Tibial artery (tissue), 4 donors: ENCODE data around the gene KDM1A.

Experiments used
- DNase-seq, 2 donors: peaks; one replicate each; pipeline ENCODE4 v3.0.0-alpha.2; 2019
- H3K27ac ChIP-seq, 2 donors: fragments of 200-600 bp; sonication (generic) in 1 of 2; 1 replicate in 1 of 2; 2 replicates in 1 of 2; pipeline ENCODE4 v1.5.1; 2018 to 2019; ENCODE audit warnings: mild to moderate bottlenecking in 1 of 2
- H3K27me3 ChIP-seq, 2 donors: fragments of 200-600 bp; sonication (generic) in 1 of 2; one replicate each; pipeline versions ENCODE4 v1.5.1 to v1.6.0; 2016 to 2019
- H3K36me3 ChIP-seq, 3 donors: fragments of 200-600 bp; sonication (generic) in 2 of 3; one replicate each; pipeline ENCODE4 v1.5.1; 2016 to 2019; ENCODE audit warnings: mild to moderate bottlenecking in 2 of 3
- H3K4me1 ChIP-seq, 4 donors: fragments of 200-600 bp; sonication (generic) in 2 of 4; 1 replicate in 3 of 4; 2 replicates in 1 of 4; pipeline ENCODE4 v1.5.1; 2016 to 2019
- H3K4me3 ChIP-seq, 2 donors: fragments of 200-600 bp; sonication (generic) in 1 of 2; 1 replicate in 1 of 2; 2 replicates in 1 of 2; pipeline ENCODE4 v1.5.1; 2018 to 2019; ENCODE audit warnings: mild to moderate bottlenecking in 2 of 2
- H3K9me3 ChIP-seq, 3 donors: fragments of 200-600 bp; sonication (generic) in 1 of 3; one replicate each; pipeline ENCODE4 v1.5.1; 2016 to 2019
- intact Hi-C: fragments of 100-400 bp; cut with DNase I; formaldehyde crosslinking; loops from one replicate; pipeline ENCODE4 v1.15.0; 2023; ENCODE audit warnings: low total_unique reads
- TF ChIP-seq, protein P1 (sequence below), 2 experiments: fragments of 200-600 bp in 1 of 2; fragments of 450-650 bp in 1 of 2; IDR thresholded peaks; one replicate each; pipeline ENCODE4 v1.5.1; 2017 to 2019; ENCODE audit warnings: antibody characterized with exemption in 2 of 2, mild to moderate bottlenecking in 1 of 2, moderate library complexity in 1 of 2

Gene KDM1A

GRCh38 chr1:23108918-23109533, 89.8 kb downstream of the KDM1A start:
- intact Hi-C loops: no loop called here
- no peaks in the 10 kb centered on the region for H3K27me3 ChIP-seq
- peaks cover 0 to 17% (median 2%) of the 10 kb centered on the region in 4 donors for H3K4me1 ChIP-seq
- no peak overlapping the region for H3K27ac ChIP-seq
- no peak overlapping the region for H3K4me3 ChIP-seq
- DNase-seq: no peak
- peaks cover 11 to 18% (median 14%) of the 10 kb centered on the region in 3 donors for H3K36me3 ChIP-seq
- H3K9me3 ChIP-seq: no peaks in the 10 kb centered on the region
- TF ChIP-seq, protein P1, sequence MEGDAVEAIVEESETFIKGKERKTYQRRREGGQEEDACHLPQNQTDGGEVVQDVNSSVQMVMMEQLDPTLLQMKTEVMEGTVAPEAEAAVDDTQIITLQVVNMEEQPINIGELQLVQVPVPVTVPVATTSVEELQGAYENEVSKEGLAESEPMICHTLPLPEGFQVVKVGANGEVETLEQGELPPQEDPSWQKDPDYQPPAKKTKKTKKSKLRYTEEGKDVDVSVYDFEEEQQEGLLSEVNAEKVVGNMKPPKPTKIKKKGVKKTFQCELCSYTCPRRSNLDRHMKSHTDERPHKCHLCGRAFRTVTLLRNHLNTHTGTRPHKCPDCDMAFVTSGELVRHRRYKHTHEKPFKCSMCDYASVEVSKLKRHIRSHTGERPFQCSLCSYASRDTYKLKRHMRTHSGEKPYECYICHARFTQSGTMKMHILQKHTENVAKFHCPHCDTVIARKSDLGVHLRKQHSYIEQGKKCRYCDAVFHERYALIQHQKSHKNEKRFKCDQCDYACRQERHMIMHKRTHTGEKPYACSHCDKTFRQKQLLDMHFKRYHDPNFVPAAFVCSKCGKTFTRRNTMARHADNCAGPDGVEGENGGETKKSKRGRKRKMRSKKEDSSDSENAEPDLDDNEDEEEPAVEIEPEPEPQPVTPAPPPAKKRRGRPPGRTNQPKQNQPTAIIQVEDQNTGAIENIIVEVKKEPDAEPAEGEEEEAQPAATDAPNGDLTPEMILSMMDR (IDR thresholded peaks at IDR 0.05): no peak

GRCh38 chr1:23110391-23110790, 91.1 kb downstream of the KDM1A start:
- Histone ChIP-seq H3K27me3 (no peaks in the 10 kb centered on the region), H3K36me3 (peaks cover 11 to 18% (median 14%) of the 10 kb centered on the region in 3 donors), H3K4me3 (no peak overlapping the region), H3K27ac (no peak overlapping the region), H3K4me1 (peaks cover 0 to 30% (median 2%) of the 10 kb centered on the region in 4 donors), H3K9me3 (no peaks in the 10 kb centered on the region)
- no peak for DNase-seq
- TF ChIP-seq, protein P1 (IDR thresholded peaks at IDR 0.05): no peak
- intact Hi-C loops: no loop called here

DNA sequence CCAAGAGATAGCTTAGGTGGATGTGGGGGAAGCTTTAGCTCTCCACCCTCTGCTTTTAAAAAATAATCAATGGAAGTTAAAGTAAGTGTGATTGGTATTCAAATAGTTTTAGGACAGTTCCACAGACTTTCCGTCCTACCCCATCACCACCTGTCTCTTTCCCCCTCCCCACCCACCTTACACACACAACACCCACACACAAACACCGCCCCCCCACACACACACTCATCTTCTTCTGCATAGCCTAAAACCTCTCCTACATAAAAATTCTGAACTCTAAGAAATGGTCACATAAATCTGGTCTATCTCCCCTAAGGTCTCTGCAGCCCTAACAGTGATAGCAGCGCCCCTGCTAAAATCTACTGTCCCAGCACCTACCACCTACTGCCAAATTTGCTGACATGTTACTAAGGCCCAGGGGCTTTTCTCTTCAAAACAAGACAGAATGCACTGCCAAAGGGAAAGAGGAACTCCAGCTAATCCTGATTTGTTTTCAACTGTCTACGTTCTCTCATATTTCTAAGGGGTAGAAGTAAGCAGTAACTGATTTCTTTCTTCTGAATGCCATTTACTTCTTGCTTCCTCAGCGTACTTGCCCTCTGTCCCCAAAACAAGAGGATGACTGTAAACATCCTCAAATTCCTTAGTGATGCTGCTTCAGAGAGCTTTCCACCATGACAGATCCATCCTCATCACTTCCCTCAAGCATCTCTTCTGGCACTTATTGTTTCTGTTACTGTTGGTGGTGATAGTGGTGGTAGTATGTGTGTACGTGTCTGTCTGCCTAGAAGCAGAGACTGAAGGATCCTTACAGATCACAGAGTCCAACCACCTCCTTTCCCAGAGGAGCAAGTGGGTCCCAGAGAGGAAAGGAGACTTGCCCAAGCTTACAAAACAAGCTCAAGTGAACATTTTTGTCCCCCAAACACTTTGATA, 92.6 kb downstream of the KDM1A start:
- TF ChIP-seq, protein P1 (IDR thresholded peaks at IDR 0.05): no peak
- Histone ChIP-seq H3K36me3 (peaks cover 11 to 18% (median 14%) of the 10 kb centered on the region in 3 donors), H3K27ac (no peak overlapping the region), H3K27me3 (no peaks in the 10 kb centered on the region), H3K4me1 (peaks cover 0 to 36% (median 2%) of the 10 kb centered on the region in 4 donors), H3K4me3 (no peak overlapping the region), H3K9me3 (no peaks in the 10 kb centered on the region)
- no peak for DNase-seq
- intact Hi-C loops: no loop called here

- TF ChIP-seq, protein P1 (IDR thresholded peaks at IDR 0.05): no peak
- Histone ChIP-seq H3K36me3 (no peaks in the 10 kb centered on the region), H3K27ac (peak overlapping the region in 1 of 2 donors; percentile 42), H3K9me3 (no peaks in the 10 kb centered on the region), H3K4me1 (peaks cover 0 to 50% (median 6%) of the 10 kb centered on the region in 4 donors), H3K27me3 (no peaks in the 10 kb centered on the region), H3K4me3 (no peak overlapping the region)
- no peak for DNase-seq
- intact Hi-C loops: no loop called here
These were observed 95.3 kb downstream of the KDM1A start for GRCh38 chr1:23114424-23115079.

GRCh38 chr1:23116216-23116836, 97.1 kb downstream of the KDM1A start:
- Histone ChIP-seq H3K4me3 (no peak overlapping the region), H3K27ac (no peak overlapping the region), H3K4me1 (peaks cover 0 to 60% (median 10%) of the 10 kb centered on the region in 4 donors), H3K36me3 (no peaks in the 10 kb centered on the region), H3K27me3 (no peaks in the 10 kb centered on the region), H3K9me3 (no peaks in the 10 kb centered on the region)
- intact Hi-C loops: no loop called here
- TF ChIP-seq, protein P1 (IDR thresholded peaks at IDR 0.05): no peak
- DNase-seq: no peak
